ENCODE results near the gene BRIP1.
"Not testable (repeated sequence)": the region's sequence is repeated elsewhere in the genome, so short reads cannot be mapped to it uniquely, and the experiment has no call there.

Gene BRIP1

DNA sequence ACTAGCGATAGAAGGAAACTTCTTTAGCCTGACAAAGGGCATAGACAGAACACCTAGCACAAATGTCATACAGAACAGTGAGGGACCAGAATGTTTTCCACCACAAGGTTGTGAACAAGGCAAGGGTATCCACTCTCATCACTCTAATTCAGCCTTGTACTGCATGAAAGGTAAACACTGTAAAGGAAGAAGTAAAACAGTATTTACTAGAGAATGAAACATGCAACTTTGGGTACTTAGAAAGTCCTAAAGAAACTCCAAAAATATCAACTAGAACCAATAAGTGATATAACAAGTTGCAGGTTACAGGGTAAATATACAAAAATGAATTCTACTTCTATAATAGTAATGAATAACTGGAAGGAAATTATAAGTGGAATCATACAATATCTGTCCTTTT is 32.2 kb downstream of the BRIP1 start:
- no peak for DNase-seq (ENCODE audit: low read depth in 3 of 3)

DNA sequence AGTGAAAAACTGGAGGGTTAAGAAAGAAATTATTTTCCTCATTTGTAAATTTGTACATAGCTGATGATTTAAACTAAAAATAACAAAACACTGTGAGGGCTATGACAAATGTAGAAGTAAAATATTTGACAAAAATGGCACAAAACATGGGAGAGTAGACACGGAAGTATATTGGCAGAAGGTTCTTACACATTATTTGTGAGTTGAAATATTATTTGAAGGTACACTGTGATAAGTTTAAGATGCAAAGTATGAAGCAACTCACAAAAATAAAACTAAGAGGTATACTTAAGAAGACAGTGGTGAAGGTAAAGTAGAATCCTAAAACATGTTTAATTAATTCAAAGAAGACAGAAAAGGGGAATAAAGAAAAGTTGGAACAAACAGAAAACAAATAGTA is 34.6 kb downstream of the BRIP1 start:
- DNase-seq (ENCODE audit: low read depth in 3 of 3): no peak

DNA sequence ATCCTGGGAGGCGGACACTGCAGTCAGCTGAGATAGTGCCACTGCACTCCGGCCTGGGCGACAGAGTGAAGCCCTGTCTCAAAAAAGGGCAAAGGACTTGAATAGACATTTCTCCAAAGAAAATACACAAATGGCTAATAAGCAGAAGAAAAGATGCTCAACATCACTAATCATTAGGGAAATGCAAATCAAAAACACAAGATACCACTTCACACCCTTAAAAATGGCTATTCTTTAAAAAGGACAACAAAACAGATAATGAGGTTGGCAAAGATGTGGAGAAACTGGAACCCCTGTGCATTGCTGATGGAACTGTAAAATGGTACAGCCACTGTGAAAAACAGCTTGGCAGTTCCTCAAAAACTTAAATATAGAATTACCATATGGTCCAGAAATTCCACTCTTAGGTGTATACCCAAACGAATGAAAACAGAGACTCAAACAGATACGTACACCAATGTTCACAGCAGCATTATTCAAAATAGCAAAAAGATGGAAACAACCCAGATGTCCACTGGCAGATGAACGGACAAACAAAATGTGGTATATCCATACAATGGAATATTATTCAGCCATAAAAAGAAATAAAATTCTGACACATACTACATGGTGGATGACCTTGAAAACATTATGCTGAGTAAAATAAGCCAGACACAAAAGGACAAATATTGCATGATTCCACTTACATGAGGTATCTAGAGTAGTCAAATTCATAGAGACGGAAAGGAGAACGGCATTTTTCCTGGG is 35.5 kb downstream of the BRIP1 start:
- DNase-seq (ENCODE audit: low read depth in 3 of 3): no peak

DNA sequence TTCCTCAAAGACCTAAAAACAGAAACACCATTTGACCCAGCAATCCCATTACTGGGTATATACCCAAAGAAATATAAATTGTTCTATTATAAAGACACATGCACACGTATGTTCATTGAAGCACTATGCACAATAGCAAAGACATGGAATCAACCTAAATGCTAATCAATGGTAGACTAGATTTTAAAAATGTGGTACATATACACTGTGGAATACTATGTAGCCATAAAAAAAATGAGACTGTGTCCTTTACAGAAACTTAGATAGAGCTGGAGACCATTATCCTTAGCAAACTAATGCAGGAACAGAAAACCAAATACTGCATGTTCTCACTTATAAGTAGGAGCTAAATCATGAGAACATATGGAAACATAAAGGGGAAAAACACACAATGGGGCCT is 36.5 kb downstream of the BRIP1 start:
- not testable (repeated sequence) for DNase-seq (ENCODE audit: low read depth in 3 of 3)

GRCh38 chr17:61826198-61826597 is 37.1 kb downstream of the BRIP1 start:
- DNase-seq (ENCODE audit: low read depth in 3 of 3): not testable (repeated sequence)

- no peak for DNase-seq (ENCODE audit: low read depth in 3 of 3)
Observed at GRCh38 chr17:61825448-61826137, 37.7 kb downstream of the BRIP1 start.

GRCh38 chr17:61822326-61823285 is 40.7 kb downstream of the BRIP1 start:
- no peak for DNase-seq (ENCODE audit: low read depth in 3 of 3)

DNA sequence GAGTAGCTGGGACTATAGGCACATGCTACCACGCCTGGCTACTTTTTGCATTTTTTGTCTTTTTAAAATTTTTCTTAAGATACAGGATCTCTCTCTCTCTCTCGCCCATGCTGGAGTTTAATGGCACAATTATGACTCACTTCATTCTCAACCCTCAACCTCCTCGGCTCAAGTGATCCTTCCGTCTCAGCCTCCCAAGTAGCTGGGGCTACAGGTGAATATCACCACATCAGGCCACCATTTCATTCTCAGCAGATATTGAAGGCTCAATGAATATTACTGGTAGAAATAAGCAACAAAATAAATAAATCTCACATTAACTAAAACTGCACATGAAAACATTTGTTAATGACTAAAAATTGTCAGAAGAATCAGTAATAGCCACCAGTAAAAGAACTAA is 41.7 kb downstream of the BRIP1 start:
- DNase-seq (ENCODE audit: low read depth in 3 of 3): no peak

- DNase-seq (ENCODE audit: low read depth in 3 of 3): not testable (repeated sequence)
Observed at GRCh38 chr17:61819265-61819664, 44.1 kb downstream of the BRIP1 start.

DNA sequence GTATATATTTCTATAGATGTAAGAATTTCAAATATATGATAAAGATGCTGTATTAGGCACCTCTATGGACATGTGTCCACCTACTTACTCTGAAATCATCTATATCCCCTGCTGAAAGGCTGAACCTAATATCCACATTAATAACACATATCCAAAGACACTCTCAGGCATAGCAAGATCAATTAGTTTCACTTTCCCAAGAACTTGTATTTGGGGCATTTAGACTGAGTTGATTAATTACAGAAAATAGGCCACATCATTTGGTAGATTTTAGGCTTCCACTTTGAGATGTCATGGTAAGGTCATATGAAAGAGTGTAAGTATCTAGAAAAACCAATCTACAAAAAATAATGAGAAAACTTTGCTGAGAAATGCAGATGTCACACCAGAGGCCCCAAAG is 45.1 kb downstream of the BRIP1 start:
- no peak for DNase-seq (ENCODE audit: low read depth in 3 of 3)

GRCh38 chr17:61817452-61817851 is 45.9 kb downstream of the BRIP1 start:
- no peak for DNase-seq (ENCODE audit: low read depth in 3 of 3)

DNA sequence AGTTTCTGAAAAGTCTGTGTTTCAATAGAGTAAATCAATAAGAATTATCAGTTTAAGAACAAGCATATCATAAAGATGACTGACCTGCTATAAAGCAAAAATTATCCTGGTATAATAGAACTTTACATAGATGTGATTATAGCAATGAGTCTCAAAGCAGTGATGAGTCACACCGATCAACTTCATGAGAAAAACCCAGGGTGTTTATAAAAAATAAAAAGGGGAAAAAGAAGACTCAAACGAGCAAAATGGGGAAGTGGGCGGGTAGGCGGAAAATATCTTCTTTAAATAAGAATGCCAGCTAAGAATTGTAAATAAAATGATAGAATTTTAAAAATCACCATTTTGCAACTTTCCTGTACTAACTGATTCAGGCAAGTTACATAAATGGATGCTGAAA is 46.8 kb downstream of the BRIP1 start:
- DNase-seq (ENCODE audit: low read depth in 3 of 3): no peak

GRCh38 chr17:61815863-61816503 is 47.3 kb downstream of the BRIP1 start:
- DNase-seq (ENCODE audit: low read depth in 3 of 3): no peak

DNA sequence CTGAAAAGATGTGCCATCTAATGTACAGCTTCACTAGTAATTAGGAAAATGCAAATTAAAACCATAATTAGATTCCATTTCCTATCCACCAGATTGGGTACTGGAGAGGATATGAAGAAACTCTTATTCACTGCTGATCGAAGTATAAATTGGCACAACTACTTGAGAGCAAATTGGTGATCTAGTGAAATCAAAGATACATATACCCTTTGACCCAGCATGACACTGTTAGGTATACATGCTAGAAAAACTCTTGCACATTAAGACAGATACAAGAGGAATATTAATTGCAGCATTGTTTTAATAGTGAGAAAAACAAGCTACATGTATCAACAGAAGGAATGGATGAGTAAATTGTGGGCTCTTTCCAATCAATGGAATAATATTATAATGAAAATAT is 48.8 kb downstream of the BRIP1 start:
- DNase-seq (ENCODE audit: low read depth in 3 of 3): no peak

GRCh38 chr17:61813211-61813610 is 50.1 kb downstream of the BRIP1 start:
- no peak for DNase-seq (ENCODE audit: low read depth in 3 of 3)

GRCh38 chr17:61812747-61813146 is 50.6 kb downstream of the BRIP1 start:
- no peak for DNase-seq (ENCODE audit: low read depth in 3 of 3)

DNA sequence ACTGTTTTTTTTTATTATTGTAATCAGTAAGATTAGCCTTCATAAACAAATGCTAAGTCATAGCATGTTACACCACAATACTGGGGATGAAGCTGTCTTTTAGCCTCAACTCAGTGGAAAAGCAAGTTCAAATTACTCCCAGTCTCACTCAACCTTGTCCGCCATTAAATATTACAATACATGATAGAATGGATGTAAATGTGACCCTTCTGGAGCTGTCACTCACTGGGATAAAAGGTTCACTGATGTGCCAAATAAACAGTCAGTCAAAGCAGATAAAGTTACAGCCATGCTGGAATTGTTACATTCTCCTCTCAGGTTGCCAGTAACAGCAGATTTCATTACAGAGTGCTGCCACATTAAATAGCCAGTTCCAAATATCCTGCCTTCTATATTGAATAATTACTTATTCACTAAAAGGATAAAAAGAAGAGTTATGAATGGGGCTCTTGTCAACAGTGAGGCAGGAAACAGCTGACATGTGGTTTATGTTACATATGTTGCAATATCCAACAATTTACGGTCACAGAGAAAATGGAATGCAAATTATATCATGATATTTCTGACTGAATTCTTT is 53.4 kb downstream of the BRIP1 start:
- DNase-seq (ENCODE audit: low read depth in 3 of 3): no peak

DNA sequence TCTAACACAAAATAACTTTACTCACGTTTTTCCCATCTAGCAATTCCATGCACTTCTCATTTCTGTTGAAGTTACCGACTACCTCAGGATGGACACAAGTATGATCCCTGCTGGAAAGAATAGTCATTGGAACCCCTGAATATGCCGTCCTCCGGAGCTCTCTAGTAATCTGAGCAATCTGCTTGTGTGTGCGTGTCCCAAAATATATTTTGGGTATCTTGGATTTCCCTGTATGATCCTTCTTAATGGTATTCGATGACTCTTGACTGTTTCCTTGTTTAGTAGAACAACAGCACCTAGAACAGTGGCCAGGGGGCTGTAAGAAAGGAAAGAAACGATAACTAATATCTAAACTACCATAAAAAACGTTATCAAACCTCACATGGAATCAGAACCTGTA is 54.9 kb downstream of the BRIP1 start:
- no peak for DNase-seq (ENCODE audit: low read depth in 3 of 3)

DNA sequence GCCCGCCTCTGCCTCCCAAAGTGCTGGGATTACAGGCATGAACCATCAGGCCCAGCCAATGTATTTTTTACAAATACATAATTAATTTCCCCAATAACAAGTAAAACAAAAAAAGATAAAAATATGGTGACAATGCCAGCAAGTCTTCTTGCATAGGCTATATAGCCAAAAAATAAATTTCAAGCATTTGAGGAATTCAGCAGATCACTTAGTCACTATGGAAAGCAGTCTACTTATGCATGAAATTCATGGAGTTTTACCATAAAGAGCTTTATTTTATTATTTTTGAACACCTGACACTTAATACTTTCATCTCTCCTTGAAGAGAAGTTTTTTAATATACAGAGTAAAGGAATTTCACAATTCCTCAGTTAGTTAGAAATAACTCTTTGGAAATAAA is 56.4 kb downstream of the BRIP1 start:
- DNase-seq (ENCODE audit: low read depth in 3 of 3): no peak

DNA sequence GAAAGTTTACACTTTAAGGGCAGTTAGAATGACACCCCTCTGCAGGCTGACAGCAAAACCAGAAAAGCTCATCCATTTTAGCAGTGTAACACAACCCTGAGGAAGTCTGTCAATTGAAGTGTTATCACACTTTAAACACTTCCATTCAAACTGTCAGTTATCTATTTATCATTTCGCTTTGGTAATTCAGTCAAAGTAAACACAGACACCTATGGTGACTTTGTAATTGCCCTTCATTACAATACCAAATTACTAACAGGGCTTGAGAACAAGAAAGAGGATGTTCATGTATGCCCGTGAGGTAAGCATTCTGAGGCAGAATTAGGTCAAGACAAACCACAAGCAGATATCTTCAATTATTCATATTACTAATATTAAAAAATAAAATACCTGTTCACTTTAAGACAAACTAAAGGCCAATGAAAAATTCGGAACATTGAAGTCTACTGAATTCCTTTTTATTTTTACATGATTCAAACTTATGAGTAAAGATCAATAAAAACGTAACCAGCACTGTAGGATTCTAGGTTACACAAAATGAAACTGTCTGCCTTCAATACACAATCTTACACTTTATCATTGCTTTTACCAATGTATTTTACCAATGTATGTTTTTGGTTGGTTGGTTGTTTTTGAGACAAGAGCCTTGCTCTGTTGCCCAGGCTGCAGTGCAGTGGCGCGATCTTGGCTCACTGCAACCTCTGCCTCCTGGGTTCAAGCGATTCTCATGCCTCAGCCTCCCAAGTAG is 57.1 kb downstream of the BRIP1 start:
- no peak for DNase-seq (ENCODE audit: low read depth in 3 of 3)

- no peak for DNase-seq (ENCODE audit: low read depth in 3 of 3)
Observed at GRCh38 chr17:61805399-61805798, 57.9 kb downstream of the BRIP1 start.

All from stimulated activated CD4-positive, alpha-beta T cell treated with anti-CD3 and anti-CD28 coated beads, TNF-alpha, amount 100 ng/mL, for 24 hours (primary cell).